Stimulated activated CD4-positive, alpha-beta T cell treated with anti-CD3 and anti-CD28 coated beads, Interleukin-12 subunit alpha, Interleukin-12 subunit beta, amount 100 ng/mL, for 48 hours (primary cell): ENCODE results near the gene C20orf144.
"Not testable (repeated sequence)": the region's sequence is repeated elsewhere in the genome, so short reads cannot be mapped to it uniquely, and the experiment has no call there.

Experiments used
- DNase-seq, 3 donors: peaks; one replicate each; pipeline ENCODE4 v3.0.0-alpha.2; 2020; ENCODE audit warnings: low read depth in 2 of 3, low spot score in 1 of 3

Gene C20orf144

DNA sequence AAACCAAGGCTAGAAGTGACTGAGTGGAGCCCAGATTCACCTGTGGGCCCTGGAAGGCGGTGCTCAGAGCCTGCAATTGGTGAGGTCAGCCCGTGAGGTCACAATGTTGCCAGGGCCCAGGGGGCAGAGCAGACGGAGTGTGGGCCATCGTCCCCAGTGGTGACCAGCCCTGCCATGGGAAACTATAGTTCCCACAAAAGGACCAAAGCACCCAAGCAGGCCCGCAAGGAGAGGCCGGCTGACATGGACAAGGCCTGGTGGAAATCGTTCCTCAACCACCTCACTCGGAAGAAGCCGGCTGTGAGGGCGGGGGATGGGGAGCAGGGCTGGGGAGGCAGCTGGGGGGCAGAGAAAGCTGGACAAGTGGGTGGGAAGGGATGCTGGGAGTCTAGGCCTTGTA is at the start of gene C20orf144:
C20orf144 (plus strand) TSS at position 156 of the 400 bp plus-strand sequence; CDS start at position 175, 19 bp downstream.
- DNase-seq, result no peak

DNA sequence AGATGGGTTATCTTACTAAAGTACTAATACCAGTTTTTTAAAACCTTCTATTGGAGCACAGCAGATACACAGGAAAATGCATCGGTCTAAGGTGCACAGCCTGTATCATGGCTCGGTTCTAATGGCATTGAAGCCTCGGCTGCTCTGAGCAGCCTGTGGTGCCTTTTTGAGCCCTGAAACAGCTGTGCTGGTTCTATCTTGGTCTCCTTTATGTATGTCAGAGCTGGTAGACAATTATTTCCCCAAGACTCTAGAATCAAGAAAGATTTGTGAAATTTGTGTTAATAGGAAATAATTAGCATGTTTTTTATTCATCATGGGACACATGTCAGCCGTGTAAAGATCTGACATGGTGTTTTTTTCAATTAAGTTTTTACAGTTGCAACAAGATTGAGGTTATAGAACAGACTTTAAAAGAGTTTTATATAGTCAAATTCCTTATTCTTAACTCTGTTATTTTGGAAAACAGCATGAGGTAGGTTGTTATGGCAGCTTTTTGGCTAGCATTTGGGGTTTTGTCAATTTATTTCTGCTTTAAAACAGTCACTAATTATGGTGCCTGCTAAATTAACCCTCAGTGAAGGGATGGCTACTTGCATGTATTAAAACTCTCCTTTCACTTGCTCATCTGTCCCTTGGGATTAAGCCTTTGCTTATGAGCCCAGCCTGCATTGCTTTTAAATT is 40.3 kb upstream of the C20orf144 start:
- DNase-seq, result no peak

DNA sequence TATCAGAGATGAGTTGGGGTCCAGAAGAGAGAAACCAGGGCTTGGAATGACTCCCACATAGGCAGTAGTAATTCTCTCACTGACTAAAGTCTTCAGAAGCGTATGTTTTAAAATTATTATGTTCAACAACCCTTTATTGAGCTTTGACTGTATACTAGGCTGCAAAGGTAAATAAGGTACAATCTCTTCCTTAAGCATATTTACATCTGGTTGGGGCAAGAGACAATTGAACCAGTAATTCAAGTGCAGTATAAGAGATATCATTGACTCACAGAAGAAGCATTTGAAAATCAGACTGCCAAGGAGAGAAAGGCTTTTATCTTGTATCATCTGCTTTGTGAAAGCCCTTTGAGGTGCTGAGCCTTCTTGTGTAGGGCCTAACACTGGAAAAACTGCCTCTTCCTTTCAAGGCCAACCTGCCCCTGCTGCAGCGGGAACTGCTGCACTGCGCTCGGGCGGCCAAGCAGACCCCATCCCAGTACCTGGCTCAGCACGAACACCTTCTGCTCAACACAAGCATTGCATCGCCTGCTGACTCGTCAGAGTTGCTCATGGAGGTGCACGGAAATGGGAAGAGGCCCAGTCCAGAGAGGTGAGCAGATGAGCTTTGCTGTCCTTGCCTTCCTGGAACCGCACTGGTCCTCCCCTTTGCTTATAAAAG is 39.3 kb upstream of the C20orf144 start:
- no peak for DNase-seq

DNA sequence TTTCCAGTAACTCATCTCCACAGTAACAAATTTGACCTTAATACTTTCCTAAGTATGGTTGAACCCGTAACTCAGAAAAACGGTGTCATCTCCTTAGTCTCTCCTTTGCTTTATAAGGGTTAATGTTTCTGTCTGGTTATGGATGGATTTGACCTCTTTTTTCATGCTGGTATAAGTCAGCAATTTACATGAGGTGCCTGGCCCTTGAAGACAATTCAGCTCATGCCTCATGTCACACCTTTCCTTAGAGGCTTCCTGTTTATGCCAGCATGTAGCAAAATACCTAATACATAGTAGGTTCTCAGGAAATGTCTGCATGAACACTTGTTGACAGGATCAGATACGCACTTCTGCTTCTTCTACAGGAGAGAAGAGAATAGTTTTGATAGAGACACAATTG is 37.7 kb upstream of the C20orf144 start:
- no peak for DNase-seq

DNA sequence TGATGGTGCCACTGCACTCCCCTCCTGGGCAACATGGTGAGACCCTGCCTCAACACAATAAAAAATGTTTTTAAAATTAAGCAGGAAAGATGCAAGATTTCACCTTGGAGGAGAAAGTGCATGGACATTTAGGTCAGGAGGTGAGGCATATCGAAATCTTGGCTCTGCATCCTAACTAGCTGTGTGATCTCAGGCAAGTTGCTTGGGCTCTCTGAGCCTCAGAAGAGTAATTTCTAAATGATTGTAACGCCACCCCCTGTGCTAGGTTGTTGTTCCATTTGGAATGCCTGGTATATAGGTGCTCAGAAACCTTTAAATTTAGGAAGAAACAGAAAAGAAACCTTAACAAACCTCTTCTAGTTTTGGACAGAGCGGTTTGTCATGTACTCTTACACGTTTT is 35.9 kb upstream of the C20orf144 start:
- no peak for DNase-seq

DNA sequence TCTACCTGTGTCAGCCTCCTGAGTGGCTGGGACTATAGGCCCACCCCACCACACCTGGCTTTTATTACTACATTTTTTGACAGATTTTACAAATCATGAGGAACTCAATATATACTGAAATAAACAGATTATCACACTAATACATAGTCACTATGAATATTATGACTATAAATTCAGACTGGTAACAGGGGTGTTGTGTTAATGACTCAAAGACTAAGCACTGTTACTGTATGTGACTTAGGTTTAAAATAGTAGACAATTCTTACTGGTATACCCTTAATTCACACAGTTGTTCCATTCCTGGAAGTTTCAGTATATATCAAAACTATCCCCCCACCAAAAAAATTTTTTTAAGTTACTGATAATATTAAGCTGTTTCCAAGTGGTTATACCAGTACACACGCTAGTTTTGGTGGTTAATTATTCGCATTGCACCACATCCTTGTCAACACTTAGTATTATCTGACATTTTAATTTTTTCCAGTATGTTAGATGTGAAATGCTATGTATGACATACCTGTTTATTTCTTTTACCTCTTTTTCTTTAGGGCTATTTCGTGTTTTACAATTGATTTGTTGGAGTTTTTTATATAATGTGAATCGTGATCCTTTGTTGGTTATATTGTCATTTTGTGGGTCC is 34.4 kb upstream of the C20orf144 start:
- no peak for DNase-seq

DNA sequence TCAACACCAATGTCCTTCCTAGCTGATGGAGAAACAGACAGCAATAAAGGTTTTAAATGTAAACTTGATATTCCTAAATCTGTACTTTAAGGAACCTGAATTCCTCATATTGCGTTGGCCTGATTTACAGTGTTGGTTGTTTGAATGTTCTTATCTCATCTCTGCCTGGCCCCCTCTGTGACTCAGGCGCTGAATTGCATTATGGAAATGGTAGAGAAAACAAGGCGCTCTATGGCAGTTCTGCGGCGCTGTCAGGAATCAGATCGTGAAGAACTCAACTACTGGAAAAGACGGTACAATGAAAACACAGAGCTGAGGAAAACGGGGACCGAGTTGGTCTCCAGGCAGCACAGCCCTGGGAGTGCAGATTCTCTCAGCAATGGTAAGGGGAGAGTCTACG is 32.6 kb upstream of the C20orf144 start:
- no peak for DNase-seq

DNA sequence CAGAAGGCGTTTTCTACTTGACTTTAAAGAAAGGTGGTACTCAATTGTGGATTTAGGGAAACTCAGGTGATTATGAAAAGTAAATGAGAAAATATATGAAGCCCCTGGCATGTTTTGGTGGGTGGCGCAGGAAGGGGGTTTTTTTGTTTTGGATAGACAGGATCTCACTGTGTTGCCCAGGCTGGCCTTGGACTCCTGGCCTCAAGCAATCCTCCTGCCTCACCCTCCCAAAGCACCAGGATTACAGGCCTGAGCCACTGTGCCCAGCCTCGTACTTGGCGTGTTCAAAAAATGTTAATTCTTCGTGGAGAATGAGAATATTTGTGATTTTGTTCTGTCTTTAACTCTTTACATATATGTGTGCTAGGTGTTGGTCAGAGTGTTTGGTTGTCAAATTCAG is 32.1 kb upstream of the C20orf144 start:
- DNase-seq, result no peak

DNA sequence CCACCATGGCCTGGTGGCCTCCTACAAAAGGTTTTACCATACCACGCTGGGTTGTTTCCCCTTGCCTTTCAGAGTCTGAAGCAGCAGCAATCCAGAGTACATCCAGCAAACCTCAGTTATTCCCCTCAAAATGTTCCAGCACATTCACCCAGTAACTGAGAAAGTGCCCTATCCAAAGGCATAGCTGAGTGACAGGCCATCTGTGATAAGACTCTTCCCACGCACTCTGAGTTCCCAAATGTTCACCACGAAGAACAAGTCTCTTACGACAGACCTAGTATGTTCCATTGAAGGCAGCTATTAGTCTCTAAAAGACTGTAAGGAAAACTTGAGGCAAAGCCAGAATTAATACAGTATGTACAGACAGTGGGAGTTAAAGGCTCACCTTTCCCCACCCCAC is 31.6 kb upstream of the C20orf144 start:
- no peak for DNase-seq

DNA sequence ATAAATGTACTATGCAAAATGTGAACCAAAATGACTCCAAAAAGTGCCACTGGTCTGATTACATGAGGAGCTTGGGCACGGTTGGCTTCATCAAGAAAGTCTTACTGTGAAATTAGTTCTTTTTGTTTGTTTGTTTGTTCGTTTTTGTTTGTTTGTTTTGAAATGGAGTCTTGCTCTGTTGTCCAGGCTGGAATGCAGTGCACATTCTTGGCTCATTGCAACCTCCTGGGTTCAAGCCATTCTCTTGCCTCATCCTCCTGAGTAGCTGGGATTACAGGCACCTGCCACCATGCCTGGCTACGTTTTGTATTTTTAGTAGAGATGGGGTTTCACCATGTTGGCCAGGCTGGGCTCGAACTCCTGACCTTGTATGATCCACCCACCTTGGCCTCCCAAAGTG is 30.2 kb upstream of the C20orf144 start:
- DNase-seq, result not testable (repeated sequence)

DNA sequence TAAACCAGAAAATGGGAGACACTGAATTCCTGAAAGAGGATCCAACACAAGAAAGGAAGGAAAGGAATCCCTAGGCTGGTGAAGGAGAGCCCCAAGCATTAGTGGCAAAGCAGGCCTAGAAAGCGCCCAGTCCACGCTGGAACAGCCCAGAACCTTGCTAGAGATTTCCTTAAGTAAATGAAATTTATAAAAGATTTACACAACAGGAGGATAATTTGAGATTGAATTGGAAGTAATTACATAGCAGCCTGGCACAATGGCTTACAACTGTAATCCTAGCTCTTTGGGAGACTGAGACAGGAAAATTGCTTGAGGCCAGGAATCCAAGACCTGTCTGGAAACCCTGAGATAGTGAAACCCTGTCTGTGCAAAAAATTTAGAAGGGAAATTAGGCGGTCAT is 26.8 kb upstream of the C20orf144 start:
- DNase-seq, result no peak

DNA sequence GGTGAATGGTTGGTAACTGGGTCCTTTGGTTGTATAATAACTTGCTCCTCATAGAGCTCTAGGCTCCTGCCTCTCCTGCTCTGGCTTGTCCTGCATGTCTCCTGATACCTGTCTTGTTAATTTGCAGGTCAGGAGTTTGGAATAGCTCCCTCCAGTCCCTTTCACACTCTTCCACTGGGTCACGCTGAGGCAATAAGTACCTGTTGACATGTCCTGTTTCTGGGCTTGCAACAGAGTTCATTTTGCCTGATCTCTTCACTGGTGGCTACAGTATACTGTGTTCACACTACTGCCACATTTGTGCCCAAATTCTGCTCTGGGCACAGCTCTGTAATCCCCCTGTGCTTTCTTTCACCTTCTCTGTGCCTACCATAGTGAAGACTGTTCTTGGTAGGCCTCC is 25.4 kb upstream of the C20orf144 start:
- no peak for DNase-seq

DNA sequence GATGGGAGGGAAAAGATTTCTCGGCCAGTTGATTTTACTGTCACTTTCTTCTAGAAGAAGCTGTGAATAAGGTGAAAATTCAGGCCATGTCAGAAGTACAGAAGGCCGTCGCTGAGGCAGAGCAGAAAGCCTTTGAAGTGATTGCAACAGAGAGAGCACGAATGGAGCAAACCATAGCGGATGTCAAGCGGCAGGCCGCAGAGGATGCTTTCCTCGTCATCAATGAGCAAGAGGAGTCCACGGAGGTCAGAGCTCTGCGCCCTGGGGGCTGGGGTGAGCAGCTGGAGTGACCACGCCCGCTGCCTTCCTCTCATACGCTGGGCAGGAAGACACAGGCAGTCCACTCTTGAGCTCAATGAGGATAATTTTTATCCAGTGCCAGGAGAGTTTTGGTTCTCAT is 21.8 kb upstream of the C20orf144 start:
- no peak for DNase-seq

DNA sequence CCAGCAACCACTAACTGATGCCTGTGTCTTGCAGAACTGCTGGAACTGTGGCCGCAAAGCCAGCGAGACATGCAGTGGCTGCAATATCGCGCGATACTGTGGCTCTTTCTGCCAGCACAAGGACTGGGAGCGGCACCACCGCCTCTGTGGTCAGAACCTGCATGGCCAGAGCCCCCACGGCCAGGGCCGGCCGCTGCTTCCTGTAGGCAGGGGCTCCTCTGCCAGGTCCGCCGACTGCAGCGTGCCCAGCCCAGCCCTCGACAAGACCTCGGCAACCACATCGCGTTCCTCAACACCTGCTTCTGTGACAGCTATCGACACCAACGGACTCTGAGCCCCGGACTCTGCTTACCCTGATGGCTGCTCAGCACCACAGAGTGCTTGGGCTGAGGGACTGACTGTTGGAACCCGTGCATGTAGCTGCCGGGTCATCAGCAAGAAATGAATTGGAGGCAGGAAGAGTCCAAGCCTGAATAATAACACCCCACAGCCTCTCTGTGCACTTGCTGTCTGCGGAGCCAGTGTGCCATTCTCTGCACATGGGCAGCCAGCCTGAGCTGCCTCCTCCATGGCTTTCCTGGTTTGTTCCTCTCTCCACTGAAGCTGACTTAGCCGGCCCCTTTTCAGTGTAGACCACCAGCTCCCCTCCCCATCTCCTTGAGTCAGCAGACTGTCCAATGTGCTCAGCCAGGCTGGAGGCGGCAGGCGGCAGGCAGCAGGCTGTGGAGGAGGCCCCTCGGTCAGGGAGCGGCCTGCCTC is 17.6 kb upstream of the C20orf144 start:
- DNase-seq, result no peak

DNA sequence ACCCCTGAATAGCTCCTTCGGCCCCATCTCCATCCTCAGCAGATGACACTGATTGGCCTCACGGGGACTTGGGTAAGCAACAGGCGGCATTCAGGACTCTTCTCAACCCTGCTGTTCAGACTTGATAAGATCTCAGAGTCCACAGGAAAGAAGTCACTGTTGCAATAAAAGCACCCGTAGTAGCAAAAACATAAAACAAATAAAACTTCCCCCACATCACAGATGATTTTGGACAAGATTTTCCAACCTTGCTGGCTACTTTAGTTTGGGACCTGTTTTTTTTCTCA is 17.1 kb upstream of the C20orf144 start:
- DNase-seq, result no peak

DNA sequence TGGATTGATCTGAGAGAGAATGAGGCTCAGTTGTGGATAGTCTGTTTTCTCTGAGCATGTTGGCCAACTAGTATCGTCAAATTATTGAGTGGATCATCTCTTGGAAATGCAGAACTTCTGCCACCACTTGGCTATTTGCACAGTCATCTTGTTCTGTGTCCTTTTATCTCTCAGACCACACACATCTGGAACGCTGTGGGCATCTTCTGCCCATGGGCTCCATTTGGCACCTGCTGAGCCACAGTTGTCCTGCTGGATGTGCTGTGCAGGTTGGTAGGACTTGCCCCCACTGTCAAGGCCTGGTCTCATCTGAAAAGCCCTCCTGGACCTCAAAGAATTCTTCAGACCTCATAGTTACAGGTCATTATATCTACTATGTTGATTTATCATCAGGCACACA is 16.7 kb upstream of the C20orf144 start:
- no peak for DNase-seq

DNA sequence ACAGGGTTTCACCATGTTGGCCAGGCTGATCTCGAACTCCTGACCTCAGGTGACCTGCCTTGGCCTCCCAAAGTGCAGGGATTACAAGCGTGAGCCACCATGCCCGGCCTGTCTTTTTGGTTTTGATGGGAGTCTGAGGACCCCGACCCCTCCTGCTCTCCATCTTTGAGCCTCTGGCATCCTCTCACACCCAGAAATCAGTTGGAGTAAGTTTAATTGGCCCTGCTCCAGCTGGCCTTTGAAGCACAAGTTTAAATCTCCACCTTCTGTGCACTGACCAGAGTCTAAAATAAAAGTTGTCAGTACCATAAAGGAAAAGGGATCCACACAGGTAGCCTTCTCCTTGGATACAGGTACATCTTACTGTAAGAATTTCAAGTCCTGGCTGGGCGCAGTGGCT is 15.9 kb upstream of the C20orf144 start:
- DNase-seq, result no peak

DNA sequence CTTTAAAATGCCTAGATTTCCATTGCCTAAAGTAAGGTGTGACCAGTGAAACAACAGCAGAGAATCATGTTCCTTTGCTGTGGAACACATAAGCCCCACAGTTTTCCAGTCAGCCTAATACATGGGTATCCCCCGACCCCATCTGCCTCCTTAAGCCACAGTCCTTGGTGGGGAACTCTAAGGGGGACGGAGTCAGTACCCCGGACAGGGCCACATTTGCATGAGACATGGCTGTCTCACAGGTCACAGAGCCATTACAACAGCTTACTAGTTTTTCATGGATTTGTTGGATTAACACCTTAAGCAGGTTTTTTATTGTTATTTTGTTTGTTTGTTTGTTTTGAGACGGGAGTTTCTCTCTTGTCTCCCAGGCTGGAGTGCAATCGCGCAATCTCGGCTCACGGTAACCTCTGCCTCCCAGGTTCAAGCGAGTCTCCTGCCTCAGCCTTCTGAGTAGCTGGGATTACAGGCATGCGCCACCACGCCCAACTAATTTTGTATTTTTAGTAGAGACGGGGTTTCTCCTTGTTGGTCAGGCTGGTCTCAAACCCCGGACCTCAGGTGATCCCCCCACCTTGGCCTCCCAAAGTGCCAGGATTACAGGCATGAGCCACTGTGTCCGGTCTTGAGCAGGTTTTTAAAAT is 15.0 kb upstream of the C20orf144 start:
- DNase-seq, result not testable (repeated sequence)

DNA sequence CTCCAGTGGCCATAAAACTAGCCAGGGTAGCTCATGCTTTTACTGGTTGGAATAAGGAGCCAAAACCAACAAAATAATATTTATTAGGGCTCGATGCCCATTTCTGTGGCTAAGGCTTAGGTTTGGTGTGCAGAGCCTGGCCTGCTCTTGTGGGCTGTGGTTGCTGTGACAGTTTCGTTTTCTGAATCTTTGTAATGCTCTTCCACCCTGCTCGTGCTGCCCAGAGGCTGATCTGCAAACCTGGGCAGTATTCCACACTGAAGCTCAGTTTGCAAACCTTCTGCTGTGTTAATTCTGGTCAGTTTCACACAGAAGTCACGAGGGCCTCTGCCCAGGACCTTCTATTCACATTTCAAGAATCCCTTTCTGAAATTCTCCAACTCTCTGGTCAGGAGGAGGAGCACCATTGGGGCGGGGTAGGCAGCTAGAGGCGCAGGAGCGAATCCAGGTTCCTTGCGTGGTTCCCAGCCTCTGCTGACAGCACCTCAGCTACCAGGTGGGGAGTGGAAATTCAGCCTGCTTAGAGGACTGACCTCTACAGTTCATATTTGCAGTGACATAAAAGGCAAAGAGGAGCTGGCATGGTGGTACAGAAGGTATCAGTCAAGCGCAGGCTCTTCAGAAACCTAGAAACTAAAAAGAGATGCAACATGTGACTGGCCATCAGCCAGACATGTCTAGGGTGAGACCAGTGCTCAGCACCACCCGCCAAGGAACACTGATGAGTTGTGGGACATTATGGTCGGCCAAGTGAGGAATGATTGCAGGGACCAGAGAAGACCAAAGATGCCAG is 14.3 kb upstream of the C20orf144 start:
- no peak for DNase-seq

DNA sequence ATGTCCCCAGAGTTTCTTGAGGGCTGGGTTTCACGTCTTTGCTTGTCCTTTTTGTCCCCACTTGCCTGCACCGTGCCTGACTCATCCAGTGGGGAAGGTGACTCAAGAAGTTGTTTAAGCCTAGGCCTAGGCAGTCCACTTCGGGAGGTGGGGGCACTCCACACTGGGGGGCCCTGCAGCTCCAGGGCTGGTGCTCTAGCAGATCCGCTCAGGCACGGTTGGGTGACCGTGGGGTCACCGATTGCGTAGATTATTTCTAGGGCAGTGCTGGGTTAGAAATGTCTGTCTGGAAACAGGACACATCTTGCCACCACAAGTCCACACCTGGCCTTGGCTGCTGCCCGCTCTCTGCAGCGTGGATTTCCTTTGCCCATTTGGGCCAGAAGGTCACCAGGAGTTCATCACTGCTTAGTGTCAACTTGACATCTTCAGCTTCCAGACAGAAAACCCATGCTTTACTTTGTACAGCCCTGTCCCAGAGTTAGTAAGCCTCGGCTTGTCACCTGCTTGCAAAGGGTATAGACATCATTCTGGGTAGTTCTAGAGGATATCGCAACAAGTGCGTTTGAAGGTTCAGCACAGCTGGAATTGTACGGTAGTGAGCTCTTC is 13.6 kb upstream of the C20orf144 start:
- no peak for DNase-seq
